K562 (cell line): ENCODE results near the gene SIGLEC11. TPM values are rescaled to one million over a fixed set of nuclear protein-coding genes. Genes with fewer than 3 reads are reported as not detected.
A peak's percentile ranks its signal among the peaks of the same experiment; 100 is the strongest.

Experiments used
- C11orf30 ChIP-seq: fragments of 450-650 bp; IDR thresholded peaks from 2 replicates; pipeline ENCODE4 v1.6.1; 2016; ENCODE audit warnings: low read depth, mild to moderate bottlenecking
- DACH1 ChIP-seq: fragments of 450-650 bp; IDR thresholded peaks from 2 replicates; pipeline ENCODE4 v1.6.1; 2018; ENCODE audit not compliant: partially characterized antibody
- FOXM1 ChIP-seq, 2 experiments: fragments of 450-650 bp in 1 of 2; sonication (generic) in 1 of 2; formaldehyde crosslinking in 1 of 2; IDR thresholded peaks; 2 replicates each; pipeline versions ENCODE4 v1.6.1 to v1.9.0; 2017 to 2022; ENCODE audit warnings: low read depth in 2 of 2, mild to moderate bottlenecking in 2 of 2, missing genetic modification reagents in 1 of 2, moderate library complexity in 1 of 2
- GABPB1 ChIP-seq: sonication (generic); formaldehyde crosslinking; IDR thresholded peaks from 2 replicates; pipeline ENCODE4 v1.8.0; 2022; ENCODE audit warnings: mild to moderate bottlenecking, missing genetic modification reagents
- HMG20A ChIP-seq: fragments of 450-650 bp; formaldehyde crosslinking; conservative IDR thresholded peaks from 2 replicates; pipeline ENCODE4 v1.4.0; 2020; ENCODE audit warnings: mild to moderate bottlenecking, mixed read lengths
- KLF6 ChIP-seq: fragments of 250-450 bp; sonication (Bioruptor Pico); IDR thresholded peaks from 2 replicates; pipeline ENCODE4 v1.4.0; 2020; ENCODE audit warnings: mild to moderate bottlenecking, moderate library complexity, borderline replicate concordance
- MAFG ChIP-seq: fragments of 450-650 bp; conservative IDR thresholded peaks from 2 replicates; pipeline ENCODE4 v1.6.1; 2016; ENCODE audit warnings: missing genetic modification characterization, missing compliant biosample characterization
- MYNN ChIP-seq, 2 experiments: sonication (generic); formaldehyde crosslinking in 1 of 2; IDR thresholded peaks; 2 replicates each; pipeline versions ENCODE4 v1.5.0 to v1.6.1; 2016 to 2020; ENCODE audit warnings: antibody characterized with exemption in 1 of 2, missing genetic modification reagents in 1 of 2
- SMARCA5 ChIP-seq: fragments of 450-650 bp; IDR thresholded peaks from 2 replicates; pipeline ENCODE4 v1.6.1; 2016
- TFAM ChIP-seq: fragments of 250-450 bp; sonication (Bioruptor Pico); conservative IDR thresholded peaks from 2 replicates; pipeline ENCODE4 v1.5.0; 2021; ENCODE audit warnings: mild to moderate bottlenecking, moderate library complexity
- ZNF41 ChIP-seq: fragments of 250-450 bp; sonication (Bioruptor Pico); conservative IDR thresholded peaks from 2 replicates; pipeline ENCODE4 v1.4.0; 2020; ENCODE audit warnings: mild to moderate bottlenecking
- ZNF766 ChIP-seq: fragments of 200-800 bp; sonication (Bioruptor generic); conservative IDR thresholded peaks from 2 replicates; pipeline ENCODE4 v1.6.1; 2016; ENCODE audit warnings: missing genetic modification characterization, missing compliant biosample characterization
- polyA plus RNA-seq, 8 experiments: library from polyadenylated mRNA; depleted of rRNA in 4 of 8; stranded (reverse) in 5 of 8; unstranded in 3 of 8; fragments of >200 nt; fragmentation: Nextera tagmentation in 2 of 8; fragmentation: Illumina TruSeq in 1 of 8; extraction: Ambion mirVana in 2 of 8; extraction: Trizol in 1 of 8; gene quantifications; 2 replicates each; pipeline versions ENCODE4 v1.2.1 to v1.2.3, GENCODE V29; 2011 to 2014; ENCODE audit warnings: inconsistent platforms in 1 of 8, missing spikeins in 1 of 8
- total RNA-seq, 7 experiments: library from RNA; depleted of rRNA in 6 of 7; stranded (reverse); fragments of >200 nt in 6 of 7; fragmentation: Illumina TruSeq in 2 of 7; extraction: Trizol in 2 of 7; gene quantifications; 2 replicates each; pipeline versions ENCODE4 v1.2.1 to v1.2.3, GENCODE V29; 2011 to 2021; ENCODE audit warnings: low replicate concordance in 1 of 7
- TF ChIP-seq, protein P1 (sequence below): fragments of 200-400 bp; formaldehyde crosslinking; IDR thresholded peaks from 2 replicates; pipeline ENCODE4 v1.6.1; 2017; ENCODE audit warnings: mild to moderate bottlenecking, low read depth, low read length, moderate library complexity
- TF ChIP-seq, protein P2 (sequence below): fragments of 450-650 bp; formaldehyde crosslinking; IDR thresholded peaks from 2 replicates; pipeline ENCODE4 v1.4.0; 2020; ENCODE audit warnings: mild to moderate bottlenecking, moderate library complexity
- TF ChIP-seq, protein P3 (sequence below): fragments of 150-350 bp; IDR thresholded peaks from 2 replicates; pipeline ENCODE4 v1.6.1; 2014; ENCODE audit warnings: low read depth, mild to moderate bottlenecking, low read length, borderline replicate concordance
- TF ChIP-seq, protein P4 (sequence below), 3 experiments: fragments of 200-800 bp in 1 of 3; sonication (Bioruptor generic) in 1 of 3; sonication (generic) in 1 of 3; formaldehyde crosslinking in 1 of 3; IDR thresholded peaks; 2 replicates each; pipeline versions ENCODE4 v1.6.1 to v1.8.0; 2016 to 2022; ENCODE audit warnings: mild to moderate bottlenecking in 2 of 3, missing compliant biosample characterization in 2 of 3, missing genetic modification characterization in 2 of 3, missing genetic modification reagents in 1 of 3
- TF ChIP-seq, protein P5 (sequence below): fragments of 450-650 bp; IDR thresholded peaks from 2 replicates; pipeline ENCODE4 v1.6.1; 2016

SIGLEC11 gene
- total and polyA plus RNA-seq, 9 of the 15 experiments (the other 6 are each of a cell fraction or from before 2014, with no cell fraction given) = not detected

DNA sequence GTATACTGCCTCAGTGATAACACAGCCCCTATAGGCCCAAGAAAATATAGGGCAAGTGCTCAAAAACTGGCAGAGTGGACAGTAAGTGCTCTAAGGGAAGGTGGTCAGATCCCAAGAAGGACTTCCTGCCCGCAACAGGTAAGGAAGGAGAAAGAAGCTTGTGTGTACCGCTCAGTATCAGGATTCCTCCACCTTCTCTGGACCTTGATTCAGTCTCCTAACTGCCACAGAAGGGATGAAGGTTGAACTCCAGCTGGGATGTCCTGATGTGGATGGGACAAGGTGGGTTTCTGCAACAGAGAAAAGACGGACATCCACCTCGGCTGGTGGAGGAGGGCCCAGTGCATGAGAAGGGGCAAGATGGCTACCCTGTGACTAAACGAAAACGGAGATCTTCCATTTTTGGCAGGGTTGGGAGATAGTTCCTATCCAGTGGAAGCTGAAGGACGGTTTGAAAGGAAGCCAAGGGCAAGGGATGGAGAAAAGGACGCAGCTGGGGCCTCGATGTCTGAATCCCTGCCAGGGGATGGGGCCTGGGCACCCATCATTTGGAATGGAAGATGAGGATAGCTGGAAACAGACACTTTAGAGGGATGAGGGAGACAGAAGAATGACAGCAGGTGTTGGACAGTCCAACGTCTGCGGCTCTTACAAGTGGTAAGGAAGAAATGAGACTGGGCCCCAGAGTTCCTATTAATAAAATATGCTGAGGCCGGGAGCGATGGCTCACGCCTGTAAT, 33.3 kb downstream of the SIGLEC11 start (continued):
- TF ChIP-seq FOXM1 (IDR thresholded peaks at IDR 0.05; ENCODE audit: low read depth) = no peak
- TF ChIP-seq FOXM1 (CRISPR knock-in tag; IDR thresholded peaks at IDR 0.05; ENCODE audit: low read depth) = no peak
- TF ChIP-seq, protein P1, sequence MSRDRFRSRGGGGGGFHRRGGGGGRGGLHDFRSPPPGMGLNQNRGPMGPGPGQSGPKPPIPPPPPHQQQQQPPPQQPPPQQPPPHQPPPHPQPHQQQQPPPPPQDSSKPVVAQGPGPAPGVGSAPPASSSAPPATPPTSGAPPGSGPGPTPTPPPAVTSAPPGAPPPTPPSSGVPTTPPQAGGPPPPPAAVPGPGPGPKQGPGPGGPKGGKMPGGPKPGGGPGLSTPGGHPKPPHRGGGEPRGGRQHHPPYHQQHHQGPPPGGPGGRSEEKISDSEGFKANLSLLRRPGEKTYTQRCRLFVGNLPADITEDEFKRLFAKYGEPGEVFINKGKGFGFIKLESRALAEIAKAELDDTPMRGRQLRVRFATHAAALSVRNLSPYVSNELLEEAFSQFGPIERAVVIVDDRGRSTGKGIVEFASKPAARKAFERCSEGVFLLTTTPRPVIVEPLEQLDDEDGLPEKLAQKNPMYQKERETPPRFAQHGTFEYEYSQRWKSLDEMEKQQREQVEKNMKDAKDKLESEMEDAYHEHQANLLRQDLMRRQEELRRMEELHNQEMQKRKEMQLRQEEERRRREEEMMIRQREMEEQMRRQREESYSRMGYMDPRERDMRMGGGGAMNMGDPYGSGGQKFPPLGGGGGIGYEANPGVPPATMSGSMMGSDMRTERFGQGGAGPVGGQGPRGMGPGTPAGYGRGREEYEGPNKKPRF = no peak
- no peak for TF ChIP-seq GABPB1
- no peak for TF ChIP-seq SMARCA5
- no peak for TF ChIP-seq DACH1
- TF ChIP-seq, protein P2, sequence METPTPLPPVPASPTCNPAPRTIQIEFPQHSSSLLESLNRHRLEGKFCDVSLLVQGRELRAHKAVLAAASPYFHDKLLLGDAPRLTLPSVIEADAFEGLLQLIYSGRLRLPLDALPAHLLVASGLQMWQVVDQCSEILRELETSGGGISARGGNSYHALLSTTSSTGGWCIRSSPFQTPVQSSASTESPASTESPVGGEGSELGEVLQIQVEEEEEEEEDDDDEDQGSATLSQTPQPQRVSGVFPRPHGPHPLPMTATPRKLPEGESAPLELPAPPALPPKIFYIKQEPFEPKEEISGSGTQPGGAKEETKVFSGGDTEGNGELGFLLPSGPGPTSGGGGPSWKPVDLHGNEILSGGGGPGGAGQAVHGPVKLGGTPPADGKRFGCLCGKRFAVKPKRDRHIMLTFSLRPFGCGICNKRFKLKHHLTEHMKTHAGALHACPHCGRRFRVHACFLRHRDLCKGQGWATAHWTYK (CRISPR knock-in tag) = peak; percentile 90
- peak; percentile 53; the same call in 1 of the 2 replicates for TF ChIP-seq ZNF766 (CRISPR knock-in tag)
- TF ChIP-seq C11orf30 = no peak
- TF ChIP-seq MYNN (IDR thresholded peaks at IDR 0.05) = no peak
- TF ChIP-seq MYNN (CRISPR knock-in tag; IDR thresholded peaks at IDR 0.05) = no peak
- TF ChIP-seq TFAM (CRISPR knock-in tag) = no peak
- TF ChIP-seq HMG20A (CRISPR knock-in tag) = no peak
- TF ChIP-seq, protein P3, sequence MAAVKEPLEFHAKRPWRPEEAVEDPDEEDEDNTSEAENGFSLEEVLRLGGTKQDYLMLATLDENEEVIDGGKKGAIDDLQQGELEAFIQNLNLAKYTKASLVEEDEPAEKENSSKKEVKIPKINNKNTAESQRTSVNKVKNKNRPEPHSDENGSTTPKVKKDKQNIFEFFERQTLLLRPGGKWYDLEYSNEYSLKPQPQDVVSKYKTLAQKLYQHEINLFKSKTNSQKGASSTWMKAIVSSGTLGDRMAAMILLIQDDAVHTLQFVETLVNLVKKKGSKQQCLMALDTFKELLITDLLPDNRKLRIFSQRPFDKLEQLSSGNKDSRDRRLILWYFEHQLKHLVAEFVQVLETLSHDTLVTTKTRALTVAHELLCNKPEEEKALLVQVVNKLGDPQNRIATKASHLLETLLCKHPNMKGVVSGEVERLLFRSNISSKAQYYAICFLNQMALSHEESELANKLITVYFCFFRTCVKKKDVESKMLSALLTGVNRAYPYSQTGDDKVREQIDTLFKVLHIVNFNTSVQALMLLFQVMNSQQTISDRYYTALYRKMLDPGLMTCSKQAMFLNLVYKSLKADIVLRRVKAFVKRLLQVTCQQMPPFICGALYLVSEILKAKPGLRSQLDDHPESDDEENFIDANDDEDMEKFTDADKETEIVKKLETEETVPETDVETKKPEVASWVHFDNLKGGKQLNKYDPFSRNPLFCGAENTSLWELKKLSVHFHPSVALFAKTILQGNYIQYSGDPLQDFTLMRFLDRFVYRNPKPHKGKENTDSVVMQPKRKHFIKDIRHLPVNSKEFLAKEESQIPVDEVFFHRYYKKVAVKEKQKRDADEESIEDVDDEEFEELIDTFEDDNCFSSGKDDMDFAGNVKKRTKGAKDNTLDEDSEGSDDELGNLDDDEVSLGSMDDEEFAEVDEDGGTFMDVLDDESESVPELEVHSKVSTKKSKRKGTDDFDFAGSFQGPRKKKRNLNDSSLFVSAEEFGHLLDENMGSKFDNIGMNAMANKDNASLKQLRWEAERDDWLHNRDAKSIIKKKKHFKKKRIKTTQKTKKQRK = no peak
- TF ChIP-seq MAFG (tag) = no peak; the same call in 1 of the 2 replicates
- TF ChIP-seq, protein P4, sequence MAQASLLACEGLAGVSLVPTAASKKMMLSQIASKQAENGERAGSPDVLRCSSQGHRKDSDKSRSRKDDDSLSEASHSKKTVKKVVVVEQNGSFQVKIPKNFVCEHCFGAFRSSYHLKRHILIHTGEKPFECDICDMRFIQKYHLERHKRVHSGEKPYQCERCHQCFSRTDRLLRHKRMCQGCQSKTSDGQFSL (CRISPR knock-in tag; IDR thresholded peaks at IDR 0.05) = no peak
- TF ChIP-seq, protein P4 (tag; IDR thresholded peaks at IDR 0.05) = no peak; a peak in 1 of 4 replicates
- TF ChIP-seq ZNF41 (CRISPR knock-in tag) = no peak; the same call in 1 of the 2 replicates
- no peak for TF ChIP-seq KLF6 (CRISPR knock-in tag)
- TF ChIP-seq, protein P5, sequence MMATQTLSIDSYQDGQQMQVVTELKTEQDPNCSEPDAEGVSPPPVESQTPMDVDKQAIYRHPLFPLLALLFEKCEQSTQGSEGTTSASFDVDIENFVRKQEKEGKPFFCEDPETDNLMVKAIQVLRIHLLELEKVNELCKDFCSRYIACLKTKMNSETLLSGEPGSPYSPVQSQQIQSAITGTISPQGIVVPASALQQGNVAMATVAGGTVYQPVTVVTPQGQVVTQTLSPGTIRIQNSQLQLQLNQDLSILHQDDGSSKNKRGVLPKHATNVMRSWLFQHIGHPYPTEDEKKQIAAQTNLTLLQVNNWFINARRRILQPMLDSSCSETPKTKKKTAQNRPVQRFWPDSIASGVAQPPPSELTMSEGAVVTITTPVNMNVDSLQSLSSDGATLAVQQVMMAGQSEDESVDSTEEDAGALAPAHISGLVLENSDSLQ = no peak
